Measurements from ENCODE around the gene ABCC1. TPM values are rescaled to one million over a fixed set of nuclear protein-coding genes. Genes with fewer than 3 reads are reported as not detected.
A peak's percentile ranks its signal among the peaks of the same experiment; 100 is the strongest.

Gene ABCC1
- total and polyA plus RNA-seq, 12 donors, result 6.1 to 32.8 (median 21.6) TPM

- DNase-seq, result no peak
- H3K4me1 ChIP-seq, result peaks cover under 1 to 30% (median 13%) of the 10 kb centered on the region in 9 donors
- no peak overlapping the region for H3K4me3 ChIP-seq
- 69 to 77% methylated on average over 5 of the region's 5 CpGs for WGBS, 2 donors
- ATAC-seq, result no peak
- TF ChIP-seq, protein P1, sequence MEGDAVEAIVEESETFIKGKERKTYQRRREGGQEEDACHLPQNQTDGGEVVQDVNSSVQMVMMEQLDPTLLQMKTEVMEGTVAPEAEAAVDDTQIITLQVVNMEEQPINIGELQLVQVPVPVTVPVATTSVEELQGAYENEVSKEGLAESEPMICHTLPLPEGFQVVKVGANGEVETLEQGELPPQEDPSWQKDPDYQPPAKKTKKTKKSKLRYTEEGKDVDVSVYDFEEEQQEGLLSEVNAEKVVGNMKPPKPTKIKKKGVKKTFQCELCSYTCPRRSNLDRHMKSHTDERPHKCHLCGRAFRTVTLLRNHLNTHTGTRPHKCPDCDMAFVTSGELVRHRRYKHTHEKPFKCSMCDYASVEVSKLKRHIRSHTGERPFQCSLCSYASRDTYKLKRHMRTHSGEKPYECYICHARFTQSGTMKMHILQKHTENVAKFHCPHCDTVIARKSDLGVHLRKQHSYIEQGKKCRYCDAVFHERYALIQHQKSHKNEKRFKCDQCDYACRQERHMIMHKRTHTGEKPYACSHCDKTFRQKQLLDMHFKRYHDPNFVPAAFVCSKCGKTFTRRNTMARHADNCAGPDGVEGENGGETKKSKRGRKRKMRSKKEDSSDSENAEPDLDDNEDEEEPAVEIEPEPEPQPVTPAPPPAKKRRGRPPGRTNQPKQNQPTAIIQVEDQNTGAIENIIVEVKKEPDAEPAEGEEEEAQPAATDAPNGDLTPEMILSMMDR (IDR thresholded peaks at IDR 0.05), result no peak
- intact Hi-C loops (cut with DNase I), result loop anchor here in 1 of 10 donors (5.0 kb wide), 1 partner anchor 52 kb away; no protein-coding TSS in a partner anchor
- peaks cover 0 to 12% (median 0%) of the 10 kb centered on the region in 9 donors for H3K36me3 ChIP-seq
- H3K27ac ChIP-seq, result no peak overlapping the region
- H3K27me3 ChIP-seq, result no peaks in the 10 kb centered on the region
- H3K9me3 ChIP-seq, result no peaks in the 10 kb centered on the region
Measured at GRCh38 chr16:16004314-16004749, 54.9 kb downstream of the ABCC1 start.

GRCh38 chr16:16005721-16006120 lies 56.3 kb downstream of the ABCC1 start:
- no peaks in the 10 kb centered on the region for H3K27me3 ChIP-seq
- H3K9me3 ChIP-seq, result no peaks in the 10 kb centered on the region
- 73 to 85% methylated on average over 8 of the region's 8 CpGs for WGBS, 2 donors
- H3K4me1 ChIP-seq, result peaks cover 0 to 28% (median 11%) of the 10 kb centered on the region in 9 donors
- DNase-seq, result no peak
- no peak for ATAC-seq
- intact Hi-C loops (cut with DNase I), result loop anchor here in 1 of 10 donors (5.0 kb wide), 1 partner anchor 113 kb away; no protein-coding TSS in a partner anchor
- peaks cover 0 to 26% (median 0%) of the 10 kb centered on the region in 9 donors for H3K36me3 ChIP-seq
- no peak overlapping the region for H3K27ac ChIP-seq
- no peak overlapping the region for H3K4me3 ChIP-seq
- TF ChIP-seq, protein P1 (IDR thresholded peaks at IDR 0.05), result no peak

GRCh38 chr16:16006650-16007049 lies 57.2 kb downstream of the ABCC1 start:
- no peak overlapping the region for H3K27ac ChIP-seq
- WGBS, 2 donors, result 82 to 89% methylated on average over 8 of the region's 8 CpGs
- H3K27me3 ChIP-seq, result no peaks in the 10 kb centered on the region
- intact Hi-C loops (cut with DNase I), result loop anchor here in 1 of 10 donors (5.0 kb wide), 1 partner anchor 114 kb away; no protein-coding TSS in a partner anchor
- H3K9me3 ChIP-seq, result no peaks in the 10 kb centered on the region
- TF ChIP-seq, protein P1 (IDR thresholded peaks at IDR 0.05), result no peak
- no peak overlapping the region for H3K4me3 ChIP-seq
- H3K36me3 ChIP-seq, result peaks cover 0 to 29% (median 0%) of the 10 kb centered on the region in 9 donors
- peaks cover 0 to 22% (median 8%) of the 10 kb centered on the region in 9 donors for H3K4me1 ChIP-seq
- ATAC-seq, result no peak
- DNase-seq, result no peak

DNA sequence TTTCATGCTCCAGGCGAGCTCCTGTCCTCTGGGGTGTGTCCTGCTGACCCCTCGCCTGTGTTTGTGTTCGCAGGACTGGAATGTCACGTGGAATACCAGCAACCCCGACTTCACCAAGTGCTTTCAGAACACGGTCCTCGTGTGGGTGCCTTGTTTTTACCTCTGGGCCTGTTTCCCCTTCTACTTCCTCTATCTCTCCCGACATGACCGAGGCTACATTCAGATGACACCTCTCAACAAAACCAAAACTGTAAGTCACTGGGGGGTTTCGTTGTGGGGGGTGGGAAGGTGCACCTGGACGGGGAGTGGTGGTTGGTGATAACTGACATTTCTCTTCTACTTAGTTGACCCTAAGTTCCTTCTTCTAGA lies 58.3 kb downstream of the ABCC1 start:
- Histone ChIP-seq H3K9me3 (no peaks in the 10 kb centered on the region), H3K27me3 (no peaks in the 10 kb centered on the region), H3K27ac (peak overlapping the region in 1 of 10 donors; percentile 36), H3K4me3 (no peak overlapping the region), H3K36me3 (peaks cover 0 to 40% (median 0%) of the 10 kb centered on the region in 9 donors), H3K4me1 (peaks cover 0 to 14% (median 3%) of the 10 kb centered on the region in 9 donors)
- TF ChIP-seq, protein P1 (IDR thresholded peaks at IDR 0.05), result no peak
- no peak for ATAC-seq
- intact Hi-C loops (cut with DNase I), result loop anchor here in 1 of 10 donors (5.0 kb wide), 1 partner anchor 115 kb away; no protein-coding TSS in a partner anchor
- DNase-seq, result no peak
- 84 to 85% methylated on average over 11 of the region's 11 CpGs for WGBS, 2 donors
